Adipocyte (in vitro differentiated cells): ENCODE measurements around the gene SUPT4H1.

Source experiments
- DNase-seq: peaks from one replicate; pipeline ENCODE4 v3.0.0-alpha.2; 2015; ENCODE audit warnings: low read depth
- H3K27me3 ChIP-seq: replicated peaks from 2 replicates; pipeline ENCODE4 v1.7.0; 2013; ENCODE audit warnings: mild to moderate bottlenecking, low read length, moderate library complexity; ENCODE audit not compliant: control insufficient read depth, insufficient read depth
- H3K36me3 ChIP-seq: 2 replicates; pipeline ENCODE4 v1.7.0; 2013; ENCODE audit warnings: low read length, mild to moderate bottlenecking, moderate library complexity; ENCODE audit not compliant: control insufficient read depth, insufficient read depth, severe bottlenecking
- H3K4me1 ChIP-seq: 2 replicates; pipeline ENCODE4 v1.7.0; 2013; ENCODE audit warnings: mild to moderate bottlenecking, low read length, moderate library complexity; ENCODE audit not compliant: control insufficient read depth, insufficient read depth
- H3K4me3 ChIP-seq: 2 replicates; pipeline ENCODE4 v1.7.0; 2013; ENCODE audit warnings: mild to moderate bottlenecking, low read length, moderate library complexity
- H3K9ac ChIP-seq: 2 replicates; pipeline ENCODE4 v1.7.0; 2013; ENCODE audit warnings: mild to moderate bottlenecking, low read length, moderate library complexity
- H3K9me3 ChIP-seq: 2 replicates; pipeline ENCODE4 v1.7.0; 2013; ENCODE audit warnings: mild to moderate bottlenecking, low read length, moderate library complexity; ENCODE audit not compliant: control insufficient read depth

The SUPT4H1 gene

GRCh38 chr17:58388302-58389190 is 36.5 kb upstream of the SUPT4H1 start:
- DNase-seq: no peak
- no peaks in the 10 kb centered on the region for H3K9me3 ChIP-seq
- H3K9ac ChIP-seq: no peak overlapping the region
- no peak overlapping the region for H3K4me3 ChIP-seq
- H3K27me3 ChIP-seq: peaks cover 58% of the 10 kb centered on the region
- no peaks in the 10 kb centered on the region for H3K4me1 ChIP-seq
- H3K36me3 ChIP-seq: no peaks in the 10 kb centered on the region

GRCh38 chr17:58387834-58388233 is 35.8 kb upstream of the SUPT4H1 start:
- Histone ChIP-seq H3K9ac (no peak overlapping the region), H3K4me1 (no peaks in the 10 kb centered on the region), H3K4me3 (no peak overlapping the region), H3K9me3 (no peaks in the 10 kb centered on the region), H3K27me3 (peaks cover 59% of the 10 kb centered on the region), H3K36me3 (no peaks in the 10 kb centered on the region)
- no peak for DNase-seq

- Histone ChIP-seq H3K36me3 (no peaks in the 10 kb centered on the region), H3K4me3 (no peak overlapping the region), H3K9ac (no peak overlapping the region), H3K4me1 (no peaks in the 10 kb centered on the region), H3K9me3 (no peaks in the 10 kb centered on the region), H3K27me3 (peaks cover 57% of the 10 kb centered on the region)
- DNase-seq: no peak
These were observed 34.7 kb upstream of the SUPT4H1 start for GRCh38 chr17:58386708-58387107.

- H3K9ac ChIP-seq: no peak overlapping the region
- H3K27me3 ChIP-seq: peaks cover 44% of the 10 kb centered on the region
- no peaks in the 10 kb centered on the region for H3K36me3 ChIP-seq
- no peak overlapping the region for H3K4me3 ChIP-seq
- no peaks in the 10 kb centered on the region for H3K4me1 ChIP-seq
- DNase-seq: no peak
- no peaks in the 10 kb centered on the region for H3K9me3 ChIP-seq
These were observed 33.4 kb upstream of the SUPT4H1 start for GRCh38 chr17:58385359-58385899.

GRCh38 chr17:58384897-58385296 is 32.9 kb upstream of the SUPT4H1 start:
- peaks cover 40% of the 10 kb centered on the region for H3K27me3 ChIP-seq
- no peak overlapping the region for H3K9ac ChIP-seq
- no peak overlapping the region for H3K4me3 ChIP-seq
- H3K9me3 ChIP-seq: no peaks in the 10 kb centered on the region
- no peak for DNase-seq
- no peaks in the 10 kb centered on the region for H3K4me1 ChIP-seq
- H3K36me3 ChIP-seq: no peaks in the 10 kb centered on the region

- H3K4me3 ChIP-seq: no peak overlapping the region
- H3K36me3 ChIP-seq: no peaks in the 10 kb centered on the region
- H3K4me1 ChIP-seq: no peaks in the 10 kb centered on the region
- no peak overlapping the region for H3K9ac ChIP-seq
- DNase-seq: no peak
- peaks cover 35% of the 10 kb centered on the region for H3K27me3 ChIP-seq
- no peaks in the 10 kb centered on the region for H3K9me3 ChIP-seq
These were observed 32.0 kb upstream of the SUPT4H1 start for GRCh38 chr17:58383892-58384462.

GRCh38 chr17:58382872-58383242 is 30.9 kb upstream of the SUPT4H1 start:
- H3K27me3 ChIP-seq: peaks cover 30% of the 10 kb centered on the region

GRCh38 chr17:58382108-58382871 is 30.3 kb upstream of the SUPT4H1 start:
- DNase-seq: no peak
- Histone ChIP-seq H3K9ac (no peak overlapping the region), H3K36me3 (no peaks in the 10 kb centered on the region), H3K4me3 (no peak overlapping the region), H3K9me3 (no peaks in the 10 kb centered on the region), H3K4me1 (no peaks in the 10 kb centered on the region), H3K27me3 (peaks cover 30% of the 10 kb centered on the region)

More at GRCh38 chr17:58382872-58383242, 30.9 kb upstream of the SUPT4H1 start:
- no peaks in the 10 kb centered on the region for H3K9me3 ChIP-seq
- H3K4me3 ChIP-seq: no peak overlapping the region
- no peaks in the 10 kb centered on the region for H3K36me3 ChIP-seq
- DNase-seq: no peak
- H3K4me1 ChIP-seq: no peaks in the 10 kb centered on the region
- no peak overlapping the region for H3K9ac ChIP-seq

- no peak for DNase-seq
- Histone ChIP-seq H3K9ac (no peak overlapping the region), H3K27me3 (peaks cover 30% of the 10 kb centered on the region), H3K9me3 (no peaks in the 10 kb centered on the region), H3K36me3 (no peaks in the 10 kb centered on the region), H3K4me1 (no peaks in the 10 kb centered on the region), H3K4me3 (no peak overlapping the region)
These were observed 29.4 kb upstream of the SUPT4H1 start for GRCh38 chr17:58381124-58382035.

GRCh38 chr17:58380207-58381123 is 28.5 kb upstream of the SUPT4H1 start:
- Histone ChIP-seq H3K4me1 (no peaks in the 10 kb centered on the region), H3K27me3 (peaks cover 32% of the 10 kb centered on the region), H3K9me3 (no peaks in the 10 kb centered on the region), H3K9ac (no peak overlapping the region), H3K36me3 (no peaks in the 10 kb centered on the region), H3K4me3 (no peak overlapping the region)
- DNase-seq: no peak
